Muscle layer of colon (tissue), 2 donors: Measurements from ENCODE around the gene AKR1E2.

Experiments used
- H3K27ac ChIP-seq: one replicate; pipeline ENCODE4 v1.7.0; 2013; ENCODE audit warnings: low read depth, mild to moderate bottlenecking, low read length, moderate library complexity
- H3K27me3 ChIP-seq, 2 donors: one replicate each; pipeline ENCODE4 v1.7.0; 2013; ENCODE audit warnings: low read length in 2 of 2, mild to moderate bottlenecking in 2 of 2; ENCODE audit not compliant: insufficient read depth in 2 of 2, control insufficient read depth in 1 of 2
- H3K36me3 ChIP-seq: one replicate; pipeline ENCODE4 v1.7.0; 2013; ENCODE audit warnings: mild to moderate bottlenecking, low read length; ENCODE audit not compliant: insufficient read depth
- H3K4me1 ChIP-seq: one replicate; pipeline ENCODE4 v1.7.0; 2013; ENCODE audit warnings: mild to moderate bottlenecking, low read length; ENCODE audit not compliant: insufficient read depth
- H3K4me3 ChIP-seq, 2 donors: one replicate each; pipeline ENCODE4 v1.7.0; 2013; ENCODE audit warnings: low read length in 2 of 2, low read depth in 1 of 2, mild to moderate bottlenecking in 1 of 2, moderate library complexity in 1 of 2
- H3K9ac ChIP-seq: one replicate; pipeline ENCODE4 v1.7.0; 2013; ENCODE audit warnings: low read length
- H3K9me3 ChIP-seq: one replicate; pipeline ENCODE4 v1.7.0; 2013; ENCODE audit warnings: mild to moderate bottlenecking, low read length
- donor health status: abdominal sarcoma.
- donor health status: Adenocarcinoma of cecum.

AKR1E2 gene

GRCh38 chr10:4801405-4801804 lies 24.6 kb upstream of the AKR1E2 start:
- H3K36me3 ChIP-seq = no peaks in the 10 kb centered on the region
- H3K27ac ChIP-seq = no peak overlapping the region
- no peaks in the 10 kb centered on the region for H3K4me1 ChIP-seq
- no peak overlapping the region for H3K4me3 ChIP-seq
- no peaks in the 10 kb centered on the region for H3K27me3 ChIP-seq
- no peaks in the 10 kb centered on the region for H3K9me3 ChIP-seq
- H3K9ac ChIP-seq = no peak overlapping the region

- Histone ChIP-seq H3K9me3 (no peaks in the 10 kb centered on the region), H3K27ac (no peak overlapping the region), H3K4me1 (no peaks in the 10 kb centered on the region)
Observed at GRCh38 chr10:4802711-4803487, 23.1 kb upstream of the AKR1E2 start.

GRCh38 chr10:4803822-4804221 lies 22.2 kb upstream of the AKR1E2 start:
- Histone ChIP-seq H3K27ac (no peak overlapping the region), H3K4me1 (no peaks in the 10 kb centered on the region), H3K36me3 (no peaks in the 10 kb centered on the region), H3K27me3 (no peaks in the 10 kb centered on the region), H3K9me3 (no peaks in the 10 kb centered on the region), H3K9ac (no peak overlapping the region), H3K4me3 (no peak overlapping the region)

More at GRCh38 chr10:4802711-4803487, 23.1 kb upstream of the AKR1E2 start:
- no peaks in the 10 kb centered on the region for H3K27me3 ChIP-seq
- H3K36me3 ChIP-seq = no peaks in the 10 kb centered on the region
- no peak overlapping the region for H3K4me3 ChIP-seq
- no peak overlapping the region for H3K9ac ChIP-seq

GRCh38 chr10:4804465-4804864 lies 21.5 kb upstream of the AKR1E2 start:
- Histone ChIP-seq H3K27ac (no peak overlapping the region), H3K4me1 (no peaks in the 10 kb centered on the region), H3K9ac (no peak overlapping the region), H3K27me3 (no peaks in the 10 kb centered on the region), H3K4me3 (no peak overlapping the region), H3K36me3 (no peaks in the 10 kb centered on the region), H3K9me3 (no peaks in the 10 kb centered on the region)

- H3K4me3 ChIP-seq = no peak overlapping the region
- H3K27me3 ChIP-seq = no peaks in the 10 kb centered on the region
- H3K27ac ChIP-seq = no peak overlapping the region
- H3K9ac ChIP-seq = no peak overlapping the region
- H3K4me1 ChIP-seq = no peaks in the 10 kb centered on the region
- H3K36me3 ChIP-seq = no peaks in the 10 kb centered on the region
- H3K9me3 ChIP-seq = no peaks in the 10 kb centered on the region
Observed at GRCh38 chr10:4806534-4806933, 19.5 kb upstream of the AKR1E2 start.

GRCh38 chr10:4807761-4808507 lies 18.1 kb upstream of the AKR1E2 start:
- H3K4me1 ChIP-seq = no peaks in the 10 kb centered on the region
- H3K27me3 ChIP-seq = no peaks in the 10 kb centered on the region
- no peak overlapping the region for H3K27ac ChIP-seq
- no peaks in the 10 kb centered on the region for H3K36me3 ChIP-seq
- H3K9ac ChIP-seq = no peak overlapping the region
- H3K9me3 ChIP-seq = no peaks in the 10 kb centered on the region
- no peak overlapping the region for H3K4me3 ChIP-seq

GRCh38 chr10:4809156-4809555 lies 16.9 kb upstream of the AKR1E2 start:
- no peaks in the 10 kb centered on the region for H3K4me1 ChIP-seq
- H3K27me3 ChIP-seq = no peaks in the 10 kb centered on the region
- H3K9me3 ChIP-seq = no peaks in the 10 kb centered on the region
- no peaks in the 10 kb centered on the region for H3K36me3 ChIP-seq
- no peak overlapping the region for H3K4me3 ChIP-seq
- no peak overlapping the region for H3K27ac ChIP-seq
- no peak overlapping the region for H3K9ac ChIP-seq

- Histone ChIP-seq H3K9me3 (no peaks in the 10 kb centered on the region), H3K27ac (no peak overlapping the region), H3K9ac (no peak overlapping the region), H3K36me3 (no peaks in the 10 kb centered on the region), H3K4me1 (no peaks in the 10 kb centered on the region), H3K4me3 (no peak overlapping the region), H3K27me3 (no peaks in the 10 kb centered on the region)
Observed at GRCh38 chr10:4810092-4810491, 15.9 kb upstream of the AKR1E2 start.

GRCh38 chr10:4812046-4812445 lies 14.0 kb upstream of the AKR1E2 start:
- H3K36me3 ChIP-seq = no peaks in the 10 kb centered on the region
- no peak overlapping the region for H3K4me3 ChIP-seq
- no peak overlapping the region for H3K27ac ChIP-seq
- no peaks in the 10 kb centered on the region for H3K9me3 ChIP-seq
- H3K9ac ChIP-seq = no peak overlapping the region
- H3K27me3 ChIP-seq = no peaks in the 10 kb centered on the region
- no peaks in the 10 kb centered on the region for H3K4me1 ChIP-seq

GRCh38 chr10:4813023-4813422 lies 13.0 kb upstream of the AKR1E2 start:
- H3K9me3 ChIP-seq = no peaks in the 10 kb centered on the region
- no peaks in the 10 kb centered on the region for H3K36me3 ChIP-seq
- H3K4me3 ChIP-seq = no peak overlapping the region
- no peak overlapping the region for H3K9ac ChIP-seq
- no peaks in the 10 kb centered on the region for H3K4me1 ChIP-seq
- no peaks in the 10 kb centered on the region for H3K27me3 ChIP-seq
- no peak overlapping the region for H3K27ac ChIP-seq

GRCh38 chr10:4813496-4813895 lies 12.5 kb upstream of the AKR1E2 start:
- Histone ChIP-seq H3K27ac (no peak overlapping the region), H3K4me3 (no peak overlapping the region), H3K9ac (no peak overlapping the region), H3K27me3 (no peaks in the 10 kb centered on the region), H3K9me3 (no peaks in the 10 kb centered on the region), H3K4me1 (no peaks in the 10 kb centered on the region), H3K36me3 (no peaks in the 10 kb centered on the region)
